Osteoblast (primary cell): Measurements from ENCODE around the gene C14orf180. TPM values are rescaled to one million over a fixed set of nuclear protein-coding genes. Genes with fewer than 3 reads are reported as not detected.
A peak's percentile ranks its signal among the peaks of the same experiment; 100 is the strongest.

Source experiments
- DNase-seq: peaks from one replicate; pipeline ENCODE4 v3.0.0; 2011; ENCODE audit warnings: low spot score, mixed read lengths; ENCODE audit not compliant: insufficient read length; ENCODE audit errors: missing footprints
- H2AFZ ChIP-seq: 2 replicates; pipeline ENCODE4 v1.6.0; 2011; ENCODE audit warnings: mild to moderate bottlenecking, low read length
- H3K27ac ChIP-seq: 2 replicates; pipeline ENCODE4 v1.5.1; 2011; ENCODE audit warnings: mild to moderate bottlenecking, low read depth, low read length, moderate library complexity
- H3K27me3 ChIP-seq: 2 replicates; pipeline ENCODE4 v1.6.0; 2012; ENCODE audit warnings: mild to moderate bottlenecking, control low read depth, inconsistent platforms, low read length, moderate library complexity; ENCODE audit not compliant: insufficient read depth
- H3K36me3 ChIP-seq: 2 replicates; pipeline ENCODE4 v1.5.1; 2011; ENCODE audit warnings: mild to moderate bottlenecking, low read length, control low read depth, moderate library complexity; ENCODE audit not compliant: insufficient read depth
- H3K4me1 ChIP-seq: 2 replicates; pipeline ENCODE4 v1.5.1; 2011; ENCODE audit warnings: mild to moderate bottlenecking, low read length, control low read depth, moderate library complexity; ENCODE audit not compliant: insufficient read depth
- H3K4me2 ChIP-seq: 2 replicates; pipeline ENCODE4 v1.6.0; 2011; ENCODE audit warnings: mild to moderate bottlenecking, low read length; ENCODE audit not compliant: insufficient read depth
- H3K4me3 ChIP-seq: fragments of 200-600 bp; sonication (generic); 3 replicates; pipeline ENCODE4 v1.5.1; 2012; ENCODE audit warnings: mild to moderate bottlenecking, low read length, inconsistent platforms; ENCODE audit not compliant: insufficient read depth
- H3K79me2 ChIP-seq: 2 replicates; pipeline ENCODE4 v1.6.0; 2012; ENCODE audit warnings: mild to moderate bottlenecking, low read length, control low read depth, inconsistent platforms; ENCODE audit not compliant: insufficient read depth
- H3K9me3 ChIP-seq: 2 replicates; pipeline ENCODE4 v1.5.1; 2011; ENCODE audit warnings: low read depth, low read length, control low read depth
- H4K20me1 ChIP-seq: 2 replicates; pipeline ENCODE4 v1.6.0; 2012; ENCODE audit warnings: mild to moderate bottlenecking, low read length, control low read depth; ENCODE audit not compliant: insufficient read depth
- total RNA-seq: library from RNA; depleted of rRNA; stranded (reverse); fragments of >200 nt; gene quantifications from 2 replicates; pipeline ENCODE4 v1.2.3, GENCODE V29; 2012
- TF ChIP-seq, protein P1 (sequence below): IDR thresholded peaks from 2 replicates; pipeline ENCODE4 v1.5.1; 2011; ENCODE audit warnings: mild to moderate bottlenecking, low read depth, low read length, moderate library complexity; ENCODE audit errors: extremely low read depth

Gene C14orf180
- total RNA-seq, 1 donor: not detected

DNA sequence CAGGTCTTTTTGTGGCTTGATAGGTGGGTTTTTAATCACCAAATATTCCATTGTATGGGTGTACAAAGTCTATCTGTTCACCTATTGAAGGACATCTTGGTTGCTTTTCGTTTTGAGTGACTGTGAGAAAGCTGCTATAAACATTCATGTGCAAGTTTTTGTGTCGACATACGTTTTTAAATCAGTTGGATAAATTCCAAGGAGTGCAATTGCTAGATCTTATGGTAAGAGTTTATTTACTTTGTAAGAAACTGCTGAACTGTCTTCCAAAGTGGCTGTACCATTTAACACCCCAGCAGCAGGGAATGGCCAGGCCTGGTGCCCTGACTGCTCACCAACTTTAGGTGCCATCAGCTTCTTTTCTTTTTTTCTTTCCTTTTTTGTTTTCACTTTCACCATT, 45.5 kb upstream of the C14orf180 start:
- no peaks in the 10 kb centered on the region for H4K20me1 ChIP-seq
- no peaks in the 10 kb centered on the region for H3K4me1 ChIP-seq
- H3K4me3 ChIP-seq: no peak overlapping the region
- H3K27ac ChIP-seq: no peak overlapping the region
- TF ChIP-seq, protein P1, sequence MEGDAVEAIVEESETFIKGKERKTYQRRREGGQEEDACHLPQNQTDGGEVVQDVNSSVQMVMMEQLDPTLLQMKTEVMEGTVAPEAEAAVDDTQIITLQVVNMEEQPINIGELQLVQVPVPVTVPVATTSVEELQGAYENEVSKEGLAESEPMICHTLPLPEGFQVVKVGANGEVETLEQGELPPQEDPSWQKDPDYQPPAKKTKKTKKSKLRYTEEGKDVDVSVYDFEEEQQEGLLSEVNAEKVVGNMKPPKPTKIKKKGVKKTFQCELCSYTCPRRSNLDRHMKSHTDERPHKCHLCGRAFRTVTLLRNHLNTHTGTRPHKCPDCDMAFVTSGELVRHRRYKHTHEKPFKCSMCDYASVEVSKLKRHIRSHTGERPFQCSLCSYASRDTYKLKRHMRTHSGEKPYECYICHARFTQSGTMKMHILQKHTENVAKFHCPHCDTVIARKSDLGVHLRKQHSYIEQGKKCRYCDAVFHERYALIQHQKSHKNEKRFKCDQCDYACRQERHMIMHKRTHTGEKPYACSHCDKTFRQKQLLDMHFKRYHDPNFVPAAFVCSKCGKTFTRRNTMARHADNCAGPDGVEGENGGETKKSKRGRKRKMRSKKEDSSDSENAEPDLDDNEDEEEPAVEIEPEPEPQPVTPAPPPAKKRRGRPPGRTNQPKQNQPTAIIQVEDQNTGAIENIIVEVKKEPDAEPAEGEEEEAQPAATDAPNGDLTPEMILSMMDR: no peak
- H2AFZ ChIP-seq: no peak overlapping the region
- no peaks in the 10 kb centered on the region for H3K9me3 ChIP-seq
- H3K79me2 ChIP-seq: no peaks in the 10 kb centered on the region
- H3K36me3 ChIP-seq: no peaks in the 10 kb centered on the region
- DNase-seq: no peak
- H3K27me3 ChIP-seq: no peaks in the 10 kb centered on the region
- no peak overlapping the region for H3K4me2 ChIP-seq

DNA sequence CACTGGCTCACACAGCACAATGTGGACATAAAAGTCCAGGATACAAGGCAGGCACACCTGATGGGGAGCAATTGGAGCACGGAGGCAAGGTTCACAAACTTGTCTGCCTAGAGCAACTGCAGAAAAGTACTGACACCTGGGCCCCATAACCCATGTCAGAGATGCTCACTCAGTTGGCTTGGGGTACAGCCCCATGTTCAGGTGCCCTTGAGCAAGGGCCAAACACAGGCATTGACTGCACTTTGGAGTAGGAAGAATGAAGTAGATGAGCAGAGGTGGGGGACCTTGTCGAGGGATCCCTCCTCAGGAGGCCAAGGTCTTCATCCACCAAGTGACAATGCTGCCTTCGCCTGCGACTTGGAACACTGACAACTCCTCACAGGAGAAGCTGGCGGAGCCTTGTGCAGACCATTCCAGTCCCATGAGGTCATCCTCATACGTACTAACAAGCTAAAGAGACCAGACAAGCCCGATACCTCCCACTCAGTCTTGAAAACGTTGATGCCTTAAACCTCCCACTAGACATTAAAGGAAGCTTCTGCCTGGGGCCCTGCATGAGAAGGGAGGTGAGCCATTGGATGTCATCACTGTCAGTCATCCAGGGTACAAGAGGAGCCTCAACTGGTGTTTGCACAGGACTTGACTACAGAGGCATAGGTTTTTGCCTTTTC, 42.5 kb upstream of the C14orf180 start:
- no peaks in the 10 kb centered on the region for H3K36me3 ChIP-seq
- no peak overlapping the region for H2AFZ ChIP-seq
- H3K4me1 ChIP-seq: no peaks in the 10 kb centered on the region
- no peaks in the 10 kb centered on the region for H4K20me1 ChIP-seq
- DNase-seq: no peak
- H3K4me2 ChIP-seq: no peak overlapping the region
- peaks cover 3% of the 10 kb centered on the region for H3K27me3 ChIP-seq
- no peak overlapping the region for H3K4me3 ChIP-seq
- H3K27ac ChIP-seq: no peak overlapping the region
- TF ChIP-seq, protein P1: no peak
- H3K9me3 ChIP-seq: no peaks in the 10 kb centered on the region
- H3K79me2 ChIP-seq: no peaks in the 10 kb centered on the region

DNA sequence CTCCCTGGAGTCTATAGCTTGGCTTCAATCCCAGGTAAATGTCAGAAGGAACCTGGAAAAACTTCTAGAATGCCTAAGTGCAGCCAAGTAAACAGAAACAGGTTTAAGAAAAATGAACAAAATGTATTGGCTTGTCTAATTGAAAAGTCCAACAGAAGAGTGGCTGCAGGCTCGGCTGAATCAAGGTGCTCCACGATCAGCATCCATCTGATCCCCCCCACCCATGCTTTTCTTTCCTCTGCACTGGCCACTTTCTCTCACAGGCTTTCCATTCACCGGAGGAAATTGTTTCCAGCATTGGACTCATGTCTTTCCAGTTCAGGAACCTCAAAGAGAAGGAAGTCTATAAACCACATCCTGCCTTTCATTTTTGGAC, 42.0 kb upstream of the C14orf180 start:
- Histone ChIP-seq H3K4me3 (no peak overlapping the region), H3K4me1 (no peaks in the 10 kb centered on the region), H3K27me3 (peaks cover 3% of the 10 kb centered on the region), H3K4me2 (no peak overlapping the region), H3K9me3 (no peaks in the 10 kb centered on the region), H3K36me3 (no peaks in the 10 kb centered on the region), H4K20me1 (no peaks in the 10 kb centered on the region), H2AFZ (no peak overlapping the region), H3K27ac (no peak overlapping the region), H3K79me2 (no peaks in the 10 kb centered on the region)
- no peak for DNase-seq
- TF ChIP-seq, protein P1: no peak

DNA sequence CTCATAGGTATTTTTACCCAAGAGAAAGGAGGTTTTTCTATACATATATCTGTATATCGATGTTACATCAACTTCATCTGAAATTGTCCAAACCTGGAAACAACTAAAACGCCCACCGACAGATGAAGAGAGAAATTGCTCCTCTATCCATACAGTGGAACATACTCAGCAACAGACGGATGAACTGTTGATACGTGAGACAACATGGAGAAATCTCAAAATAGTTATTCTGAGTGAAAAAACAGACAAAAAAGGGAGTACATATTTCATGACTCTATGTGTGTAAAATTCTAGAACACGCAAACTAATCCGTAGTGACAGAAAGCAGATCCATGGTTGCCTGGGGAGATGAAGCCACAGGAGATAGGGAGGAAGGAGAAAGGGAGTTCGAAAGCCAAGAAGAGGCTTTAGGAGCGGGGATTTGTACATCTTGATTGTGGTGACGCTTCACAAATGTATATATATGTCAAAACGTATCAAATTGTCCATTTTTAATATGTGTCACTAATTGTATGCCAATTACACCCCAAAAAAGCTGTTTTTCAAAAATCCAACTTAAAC, 37.6 kb upstream of the C14orf180 start:
- H3K27ac ChIP-seq: no peak overlapping the region
- H3K4me2 ChIP-seq: no peak overlapping the region
- H4K20me1 ChIP-seq: no peaks in the 10 kb centered on the region
- DNase-seq: peak; percentile 70
- H3K4me1 ChIP-seq: no peaks in the 10 kb centered on the region
- H3K9me3 ChIP-seq: no peaks in the 10 kb centered on the region
- H3K79me2 ChIP-seq: no peaks in the 10 kb centered on the region
- TF ChIP-seq, protein P1: no peak
- H3K36me3 ChIP-seq: no peaks in the 10 kb centered on the region
- no peak overlapping the region for H3K4me3 ChIP-seq
- peaks cover 3% of the 10 kb centered on the region for H3K27me3 ChIP-seq
- H2AFZ ChIP-seq: no peak overlapping the region
